Fibroblast of lung (primary cell): ENCODE data around the gene LMO7.

Source experiments
- CTCF ChIP-seq, 2 donors: IDR thresholded peaks in 1 of 2; conservative IDR thresholded peaks in 1 of 2; 1 replicate in 1 of 2; 2 replicates in 1 of 2; pipeline ENCODE4 v1.5.1; 2011 to 2012; ENCODE audit warnings: low read length in 2 of 2, control low read depth in 1 of 2, inconsistent platforms in 1 of 2, low read depth in 1 of 2, mild to moderate bottlenecking in 1 of 2
- EZH2 ChIP-seq: IDR thresholded peaks from 2 replicates; pipeline ENCODE4 v1.5.1; 2012; ENCODE audit warnings: low read length, control low read depth, mild to moderate bottlenecking; ENCODE audit errors: missing control alignments

GRCh38 chr13:75628801-75629200 is 7.3 kb upstream of the LMO7 start:
- TF ChIP-seq CTCF (conservative IDR thresholded peaks at IDR 0.05 in 1 of 2, IDR thresholded peaks at IDR 0.05 in 1 of 2; ENCODE audit: low read depth in 1 of 2, low read length in 2 of 2), result no peak
- TF ChIP-seq EZH2, result no peak
